Iris pigment epithelial cell (primary cell): ENCODE results near the gene CPSF2.
"Not testable (repeated sequence)": the region's sequence is repeated elsewhere in the genome, so short reads cannot be mapped to it uniquely, and the experiment has no call there.

Source experiments
- DNase-seq: peaks from one replicate; pipeline ENCODE4 v3.0.0-alpha.2; 2011; ENCODE audit warnings: low read depth

CPSF2 gene

DNA sequence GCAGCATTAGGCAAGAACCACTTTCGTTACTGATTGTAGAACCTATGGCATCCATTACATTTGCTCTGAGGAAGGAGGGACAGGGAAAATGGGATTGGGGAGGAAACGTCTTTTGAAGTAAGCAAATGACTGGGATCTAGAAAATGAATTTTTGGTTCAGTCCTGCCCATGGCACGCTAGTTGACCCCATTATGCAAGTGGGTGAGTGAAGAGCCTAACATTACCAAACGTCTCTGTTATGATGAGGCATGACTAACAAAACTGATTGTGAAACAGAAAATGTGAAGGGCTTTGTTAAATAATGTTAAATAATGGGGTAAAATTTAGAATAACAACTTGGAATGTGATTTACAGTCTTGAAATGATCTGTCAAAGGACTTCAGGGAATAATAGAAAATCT, 38.9 kb downstream of the CPSF2 start:
- DNase-seq, result peak; percentile 94

- DNase-seq, result no peak
These were observed 39.8 kb downstream of the CPSF2 start for GRCh38 chr14:92161521-92161920.

GRCh38 chr14:92164958-92165357, 43.2 kb downstream of the CPSF2 start:
- no peak for DNase-seq

DNA sequence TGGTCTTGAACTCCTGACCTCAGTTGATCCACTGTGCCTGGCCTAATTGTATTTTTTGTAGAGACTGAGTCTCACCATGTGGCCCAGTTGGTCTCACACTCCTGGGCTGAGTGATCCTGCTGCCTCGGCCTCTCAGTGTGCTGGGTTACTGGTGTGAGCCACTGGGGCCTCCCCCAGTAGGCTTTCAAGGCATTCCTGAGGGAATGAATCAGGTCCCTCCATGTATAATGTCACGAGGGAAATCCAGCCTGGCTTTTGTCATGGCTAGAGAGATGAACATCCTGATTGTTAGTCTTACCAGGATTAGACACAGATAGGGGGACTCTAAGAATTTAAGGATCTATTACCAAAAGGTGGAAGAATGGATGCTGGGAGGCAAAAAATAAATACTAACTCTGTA, 51.9 kb downstream of the CPSF2 start:
- DNase-seq, result peak; percentile 40

GRCh38 chr14:92175811-92176210, 54.0 kb downstream of the CPSF2 start:
- DNase-seq, result no peak

GRCh38 chr14:92176476-92176875, 54.7 kb downstream of the CPSF2 start:
- no peak for DNase-seq

DNA sequence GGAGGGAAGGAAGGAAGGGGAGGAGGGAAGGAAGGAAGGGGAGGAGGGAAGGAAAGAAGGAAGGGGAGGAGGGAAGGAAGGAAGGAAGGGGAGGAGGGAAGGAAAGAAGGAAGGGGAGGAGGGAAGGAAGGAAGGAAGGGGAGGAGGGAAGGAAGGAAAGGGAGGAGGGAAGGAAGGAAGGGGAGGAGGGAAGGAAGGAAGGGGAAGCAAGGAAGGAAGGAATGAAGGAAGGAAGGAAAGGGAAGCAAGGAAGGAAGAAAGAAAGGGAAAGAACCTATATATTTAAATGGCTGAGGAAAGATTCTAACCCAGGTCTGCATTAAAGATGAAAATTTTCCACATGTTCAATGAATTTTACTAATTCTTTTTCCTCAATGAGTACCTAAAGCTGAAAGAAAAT, 57.4 kb downstream of the CPSF2 start:
- DNase-seq, result not testable (repeated sequence)

DNA sequence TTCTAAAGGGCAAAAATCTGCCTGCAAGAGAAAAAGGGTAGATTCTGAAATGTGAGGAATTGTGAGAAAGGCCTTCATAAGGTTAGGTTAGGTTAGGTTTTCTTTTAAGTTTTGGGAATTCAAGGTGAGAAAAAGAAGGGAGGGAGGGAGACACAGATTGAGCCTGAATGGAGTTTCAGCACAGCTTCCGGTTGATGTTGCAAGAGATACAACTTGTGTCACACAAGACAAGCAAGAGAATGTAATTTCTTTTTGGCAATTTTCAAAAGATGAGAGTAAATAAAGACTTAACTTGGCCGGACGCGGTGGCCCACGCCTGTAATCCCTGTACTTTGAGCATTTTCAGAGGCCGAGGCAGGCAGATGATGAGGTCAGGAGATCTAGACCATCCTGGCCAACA, 63.8 kb downstream of the CPSF2 start:
- peak; percentile 14 for DNase-seq

GRCh38 chr14:92187616-92188015, 65.8 kb downstream of the CPSF2 start:
- not testable (repeated sequence) for DNase-seq

- no peak for DNase-seq
These were observed 69.0 kb downstream of the CPSF2 start for GRCh38 chr14:92190768-92191167.

DNA sequence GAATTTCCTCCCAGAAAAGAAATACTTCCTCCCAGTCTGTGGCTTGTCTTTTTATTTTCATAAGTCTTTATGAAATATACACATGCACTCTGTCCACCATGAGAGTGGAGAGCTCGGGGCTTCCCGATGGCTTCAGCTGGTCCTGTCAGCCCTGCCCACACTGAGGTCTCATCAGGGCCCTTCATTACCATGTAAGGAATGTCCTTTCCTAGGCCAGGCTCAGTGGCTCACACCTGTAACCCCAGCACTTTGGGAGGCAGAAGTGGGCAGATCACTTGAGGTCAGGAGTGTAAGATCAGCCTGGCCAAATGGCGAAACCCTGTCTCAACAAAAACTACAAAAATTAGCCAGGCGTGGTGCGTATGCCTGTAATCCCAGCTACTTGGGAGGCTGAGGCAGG, 77.0 kb downstream of the CPSF2 start:
- DNase-seq, result no peak

- DNase-seq, result no peak
These were observed 78.0 kb downstream of the CPSF2 start for GRCh38 chr14:92199763-92200162.

DNA sequence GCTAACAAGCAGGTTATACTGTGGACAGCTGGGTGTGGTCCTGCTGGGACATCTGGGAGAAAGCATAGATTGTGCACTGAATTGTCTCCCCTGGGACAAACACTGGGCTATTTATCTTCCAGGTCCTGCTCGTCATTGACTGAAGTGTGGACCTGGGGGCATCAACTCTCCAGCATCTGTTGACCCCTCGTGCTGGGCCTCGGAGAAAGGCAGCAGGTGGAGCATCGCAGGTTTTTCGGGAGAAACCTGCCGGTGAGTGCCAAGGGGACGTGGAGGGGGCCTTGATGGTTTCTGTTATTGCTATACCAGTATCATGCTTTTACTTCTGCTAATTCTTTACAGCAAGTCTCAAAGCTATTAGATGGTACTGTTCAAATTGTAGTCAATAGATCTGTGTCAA, 81.3 kb downstream of the CPSF2 start:
- no peak for DNase-seq

DNA sequence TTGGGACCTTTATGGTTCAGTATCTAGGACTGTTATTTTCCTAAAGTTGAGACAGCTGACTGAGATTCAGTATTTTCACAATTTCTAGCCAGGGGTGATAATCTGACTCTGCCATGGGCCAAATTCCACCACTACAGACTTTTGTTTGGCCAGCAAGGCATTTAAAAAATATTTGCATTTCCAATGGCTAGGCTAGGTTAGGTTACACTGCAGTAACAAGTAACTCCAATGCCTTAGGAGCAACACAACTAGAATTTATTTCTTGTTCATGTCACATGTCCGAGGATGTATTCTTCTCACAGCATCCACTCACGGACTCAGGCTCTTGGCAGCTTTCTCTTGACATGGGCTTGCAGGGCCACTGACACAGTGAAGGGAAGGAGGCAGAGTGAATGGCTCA, 83.0 kb downstream of the CPSF2 start:
- DNase-seq, result no peak

DNA sequence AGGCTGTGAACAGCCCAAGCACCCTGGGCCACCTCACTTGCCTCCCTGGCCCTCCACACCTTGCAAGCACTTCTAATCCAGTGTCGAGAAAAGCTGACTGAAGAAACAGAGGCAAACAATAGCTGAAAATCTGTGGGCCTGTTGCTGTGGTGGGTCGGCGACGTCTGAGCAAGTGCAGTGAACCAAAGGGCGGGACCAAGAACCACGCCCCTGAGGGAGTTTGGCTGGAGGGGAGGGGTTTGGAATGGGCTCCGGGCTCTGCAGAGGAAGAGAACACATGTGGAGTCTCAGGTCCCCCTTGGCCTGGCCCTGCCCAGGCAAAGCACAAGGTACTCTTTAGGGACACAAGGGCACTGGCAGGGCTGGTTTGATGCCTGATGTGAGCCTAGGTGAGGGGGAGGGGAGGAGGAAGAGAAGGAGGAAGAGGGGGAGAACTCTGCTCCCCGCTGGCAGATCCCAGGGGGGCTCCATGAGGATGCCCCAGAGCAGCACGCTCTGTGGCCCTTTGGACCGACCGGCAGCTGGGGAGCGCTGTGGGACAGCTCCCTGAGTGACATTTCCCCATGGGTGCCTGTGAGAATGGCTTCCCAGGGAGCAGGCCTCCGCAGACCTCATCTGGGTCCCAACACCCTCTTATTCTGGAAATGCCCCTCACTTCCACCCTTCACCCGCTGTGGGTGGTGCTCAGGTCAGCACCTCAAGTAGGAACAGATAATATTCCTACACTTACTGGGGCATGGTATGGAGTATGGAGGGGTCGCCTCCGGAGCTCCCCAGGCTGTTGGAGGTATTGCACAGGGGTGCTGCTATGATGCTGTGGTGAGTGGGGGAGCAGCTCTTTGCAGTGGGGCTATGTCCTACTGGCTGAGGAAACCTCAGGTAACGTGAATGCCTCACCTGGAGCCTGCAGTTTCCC, 85.5 kb downstream of the CPSF2 start:
- no peak for DNase-seq

DNA sequence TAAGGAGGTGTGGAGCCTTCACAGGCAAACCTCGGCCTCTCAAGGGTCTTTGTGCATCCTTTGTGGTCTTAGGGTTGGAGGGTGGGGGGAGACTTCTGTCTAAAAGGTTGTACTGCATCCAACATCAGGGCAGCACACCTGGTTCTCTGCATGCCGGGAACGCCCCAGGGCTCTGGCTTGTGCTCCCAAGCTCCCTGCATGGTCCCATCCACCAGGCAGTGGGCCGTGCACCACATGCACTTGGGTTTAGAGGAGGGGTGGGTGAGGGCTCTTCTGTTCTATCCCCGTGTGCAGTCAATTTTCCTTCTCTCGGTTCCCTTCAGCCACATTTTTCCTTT, 86.1 kb downstream of the CPSF2 start:
- DNase-seq, result no peak

- no peak for DNase-seq
These were observed 87.4 kb downstream of the CPSF2 start for GRCh38 chr14:92209141-92209540.

DNA sequence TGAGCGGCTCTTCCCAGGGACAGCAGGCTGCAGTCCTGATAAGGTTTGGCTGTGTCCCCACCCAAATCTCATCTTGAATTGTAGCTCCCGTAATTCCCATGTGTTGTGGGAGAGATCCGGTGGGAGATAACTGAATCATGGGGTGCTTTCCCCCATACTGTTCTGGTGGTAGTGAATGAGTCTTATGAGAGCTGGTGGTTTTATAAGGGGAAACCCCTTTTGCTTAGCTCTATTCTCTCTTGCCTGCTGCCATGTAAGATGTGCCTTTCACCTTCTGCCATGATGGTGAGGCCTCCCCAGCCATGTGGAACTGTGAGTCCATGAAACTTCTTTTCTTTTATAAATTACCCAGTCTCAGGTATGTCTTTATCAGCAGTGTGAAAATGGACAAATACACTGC, 91.4 kb downstream of the CPSF2 start:
- DNase-seq, result not testable (repeated sequence)

- DNase-seq, result no peak
These were observed 93.8 kb downstream of the CPSF2 start for GRCh38 chr14:92215579-92215978.

- DNase-seq, result peak; percentile 5
These were observed 96.2 kb downstream of the CPSF2 start for GRCh38 chr14:92217936-92218335.
